ENCODE data around the gene SPTBN2. TPM values are rescaled to one million over a fixed set of nuclear protein-coding genes. Genes with fewer than 3 reads are reported as not detected.

SPTBN2 gene
- total RNA-seq, 1 experiment from 2014 or later: 51.0 TPM

- Histone ChIP-seq H3K27ac (no peak overlapping the region), H3K79me2 (ENCODE audit: low read depth) (no peaks in the 10 kb centered on the region), H2AFZ (no peak overlapping the region), H3K36me3 (ENCODE audit: low read depth) (no peaks in the 10 kb centered on the region), H3K9me3 (ENCODE audit: insufficient read depth, low read depth) (no peaks in the 10 kb centered on the region), H3K9me2 (ENCODE audit: insufficient read depth) (no peaks in the 10 kb centered on the region), H4K20me1 (ENCODE audit: insufficient read depth) (no peaks in the 10 kb centered on the region), H3F3A (ENCODE audit: insufficient read depth, low read depth) (no peaks in the 10 kb centered on the region), H3K27me3 (ENCODE audit: insufficient read depth, low read depth) (no peaks in the 10 kb centered on the region), H3K4me2 (no peak overlapping the region), H3K4me1 (replicated peaks; ENCODE audit: insufficient read depth) (no peaks in the 10 kb centered on the region), H3K4me3 (no peak overlapping the region)
- ChIA-PET POLR2A (ENCODE audit: unreplicated experiment) (no interaction called here), CTCF (interaction anchor here (1.0 kb wide), 1 partner anchor 141 kb away, joined by 3 read pairs; no protein-coding TSS in a partner anchor)
- BruUV-seq (replicated peaks): no TSS peak
- TF ChIP-seq CTCF (conservative IDR thresholded peaks at IDR 0.05): no peak
- intact Hi-C loops (cut with micrococcal nuclease; ENCODE audit: unreplicated experiment): loop anchor here (1.0 to 10.0 kb wide), 7 partner anchors 51 to 624 kb away; partner anchors contain the start of gene RHOD
- DNase-seq: no peak
Measured at GRCh38 chr11:66693356-66694055, 35.5 kb downstream of the SPTBN2 start.

- no peaks in the 10 kb centered on the region for H3K4me1 ChIP-seq (replicated peaks; ENCODE audit: insufficient read depth)
- H3F3A ChIP-seq (ENCODE audit: insufficient read depth, low read depth): no peaks in the 10 kb centered on the region
- no peaks in the 10 kb centered on the region for H3K36me3 ChIP-seq (ENCODE audit: low read depth)
- no peaks in the 10 kb centered on the region for H3K9me2 ChIP-seq (ENCODE audit: insufficient read depth)
- no peak overlapping the region for H3K4me2 ChIP-seq
- H3K27ac ChIP-seq: no peak overlapping the region
- intact Hi-C loops (cut with micrococcal nuclease; ENCODE audit: unreplicated experiment): loop anchor here (5.0 to 10.0 kb wide), 2 partner anchors 124 to 362 kb away; partner anchors contain the start of gene RHOD
- no peaks in the 10 kb centered on the region for H3K27me3 ChIP-seq (ENCODE audit: insufficient read depth, low read depth)
- H3K4me3 ChIP-seq: no peak overlapping the region
- TF ChIP-seq EZH2 (IDR thresholded peaks at IDR 0.05; ENCODE audit: low read depth): no peak
- TF ChIP-seq CTCF (conservative IDR thresholded peaks at IDR 0.05): no peak
- H3K79me2 ChIP-seq (ENCODE audit: low read depth): no peaks in the 10 kb centered on the region
- ChIA-PET CTCF (interaction anchor here (1.0 kb wide), 1 partner anchor 142 kb away, joined by 3 read pairs; no protein-coding TSS in a partner anchor), POLR2A (ENCODE audit: unreplicated experiment) (no interaction called here)
- DNase-seq: no peak
- no peaks in the 10 kb centered on the region for H3K9me3 ChIP-seq (ENCODE audit: insufficient read depth, low read depth)
- BruUV-seq (replicated peaks): no TSS peak
- H2AFZ ChIP-seq: no peak overlapping the region
- no peaks in the 10 kb centered on the region for H4K20me1 ChIP-seq (ENCODE audit: insufficient read depth)
Measured at GRCh38 chr11:66692871-66693331, 36.1 kb downstream of the SPTBN2 start.

GRCh38 chr11:66692446-66692845 is 36.6 kb downstream of the SPTBN2 start:
- no peaks in the 10 kb centered on the region for H3K27me3 ChIP-seq (ENCODE audit: insufficient read depth, low read depth)
- no peaks in the 10 kb centered on the region for H3K79me2 ChIP-seq (ENCODE audit: low read depth)
- no peak overlapping the region for H3K4me2 ChIP-seq
- ChIA-PET POLR2A (ENCODE audit: unreplicated experiment) (no interaction called here), CTCF (no interaction called here)
- TF ChIP-seq CTCF (conservative IDR thresholded peaks at IDR 0.05): no peak
- no peak for TF ChIP-seq EZH2 (IDR thresholded peaks at IDR 0.05; ENCODE audit: low read depth)
- no peaks in the 10 kb centered on the region for H3K9me3 ChIP-seq (ENCODE audit: insufficient read depth, low read depth)
- no peaks in the 10 kb centered on the region for H3F3A ChIP-seq (ENCODE audit: insufficient read depth, low read depth)
- H3K4me1 ChIP-seq (replicated peaks; ENCODE audit: insufficient read depth): no peaks in the 10 kb centered on the region
- no peak overlapping the region for H3K27ac ChIP-seq
- H3K9me2 ChIP-seq (ENCODE audit: insufficient read depth): no peaks in the 10 kb centered on the region
- intact Hi-C loops (cut with micrococcal nuclease; ENCODE audit: unreplicated experiment): loop anchor here (5.0 to 10.0 kb wide), 2 partner anchors 125 to 362 kb away; partner anchors contain the start of gene RHOD
- H3K4me3 ChIP-seq: no peak overlapping the region
- no peaks in the 10 kb centered on the region for H3K36me3 ChIP-seq (ENCODE audit: low read depth)
- H4K20me1 ChIP-seq (ENCODE audit: insufficient read depth): no peaks in the 10 kb centered on the region
- no peak for DNase-seq
- no TSS peak for BruUV-seq (replicated peaks)
- no peak overlapping the region for H2AFZ ChIP-seq

Measured in PC-9 (cell line).